ENCODE results near the gene HPCA.

HPCA gene

GRCh38 chr1:32886004-32886827 is at the start of gene HPCA:
Gene HPCA (plus strand): TSS chr1:32886491. CDS start chr1:32888899, 2,408 bp downstream.
- DNase-seq (ENCODE audit: low spot score) = no peak

DNA sequence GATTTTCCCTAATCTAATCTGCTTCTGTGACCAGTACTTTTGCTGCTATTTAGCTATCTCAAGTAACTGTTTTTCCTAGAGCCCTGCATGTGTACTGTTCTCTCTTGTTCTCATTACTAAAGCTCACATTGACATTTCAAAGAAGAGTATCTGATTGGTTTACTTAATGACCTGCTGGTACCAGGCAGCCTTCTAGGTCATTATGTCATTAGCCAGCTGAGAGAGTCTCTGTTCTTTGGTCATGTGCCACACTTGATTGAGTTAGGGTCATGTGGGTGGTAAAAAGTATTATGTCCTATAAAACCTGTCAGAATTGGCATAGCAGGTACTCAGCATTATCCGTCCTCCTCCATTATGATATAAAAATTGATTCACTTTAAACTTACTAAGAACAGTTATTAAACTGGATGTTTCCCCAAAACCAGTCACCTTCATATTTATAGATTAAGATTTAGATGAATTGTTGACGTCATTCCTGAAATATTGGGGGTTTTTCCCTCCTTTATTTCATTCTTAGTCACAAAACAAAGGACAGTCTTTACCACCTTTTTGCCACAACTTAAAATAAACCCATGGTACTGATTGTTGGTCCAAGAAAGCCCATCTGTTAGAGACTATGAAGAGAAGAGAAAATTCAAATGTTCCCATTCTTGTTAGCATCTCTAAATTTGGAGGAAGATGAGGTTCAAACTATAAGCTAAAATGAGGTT is 37.8 kb upstream of the HPCA start:
- no peak for DNase-seq (ENCODE audit: low spot score)

DNA sequence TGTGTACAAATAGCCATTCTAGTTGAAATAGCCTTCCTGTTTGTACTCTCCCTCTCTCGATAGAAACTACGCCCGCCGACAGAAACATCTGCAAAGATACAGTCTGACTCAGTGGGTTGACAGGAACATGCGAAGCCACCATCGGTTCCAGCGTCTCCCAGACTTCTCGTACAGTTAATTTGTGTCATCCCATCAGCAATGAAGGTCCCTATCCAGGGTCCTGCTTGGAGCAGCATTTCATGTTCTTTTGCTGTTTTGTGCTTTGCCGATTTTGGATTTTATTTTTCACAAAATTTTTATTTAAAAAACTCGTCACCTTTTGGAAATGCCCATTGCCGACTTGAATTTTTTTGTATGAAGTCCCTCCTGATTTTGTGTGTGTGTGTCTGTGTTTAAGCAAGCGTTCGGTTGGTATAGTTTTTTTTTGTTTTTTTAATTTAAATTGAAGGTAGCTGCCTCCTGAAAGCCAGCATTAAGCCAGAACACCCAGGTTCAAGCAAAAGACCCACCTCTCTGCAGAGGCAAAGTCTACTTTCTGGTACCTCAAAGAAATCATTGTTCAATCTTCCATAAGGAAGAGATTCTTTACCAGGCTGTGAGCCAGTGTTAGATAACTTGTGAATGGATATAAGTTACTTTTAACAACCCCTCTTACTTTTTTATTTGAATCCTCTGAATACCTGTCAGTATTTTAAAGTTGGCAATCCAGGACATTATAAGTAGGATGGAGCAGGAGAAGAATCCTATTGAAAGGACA is 30.3 kb upstream of the HPCA start:
- DNase-seq (ENCODE audit: low spot score) = no peak

- no peak for DNase-seq (ENCODE audit: low spot score)
These were observed 28.2 kb upstream of the HPCA start for GRCh38 chr1:32858136-32858535.

GRCh38 chr1:32858791-32859190 is 27.5 kb upstream of the HPCA start:
- no peak for DNase-seq (ENCODE audit: low spot score)

GRCh38 chr1:32859915-32860314 is 26.4 kb upstream of the HPCA start:
- DNase-seq (ENCODE audit: low spot score) = no peak

DNA sequence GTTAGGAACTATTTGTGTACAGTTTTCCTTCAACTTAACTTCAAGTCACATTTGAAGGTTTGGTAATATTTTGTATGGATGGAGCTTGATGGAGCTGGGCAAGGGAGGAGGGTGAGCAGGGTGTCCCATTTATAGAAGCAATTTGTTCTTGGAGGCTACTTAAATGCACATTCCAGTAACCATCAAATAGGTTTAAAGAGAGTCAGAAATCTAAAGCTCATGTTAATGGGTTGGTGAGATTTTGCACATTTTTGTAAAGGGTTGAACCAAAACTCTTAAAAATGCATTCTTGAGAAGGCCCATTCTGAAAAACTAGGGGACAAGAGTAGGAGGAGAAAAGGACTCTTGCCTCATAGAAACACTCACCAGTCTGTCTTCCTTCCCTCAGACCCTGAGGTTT is 25.7 kb upstream of the HPCA start:
- no peak for DNase-seq (ENCODE audit: low spot score)

DNA sequence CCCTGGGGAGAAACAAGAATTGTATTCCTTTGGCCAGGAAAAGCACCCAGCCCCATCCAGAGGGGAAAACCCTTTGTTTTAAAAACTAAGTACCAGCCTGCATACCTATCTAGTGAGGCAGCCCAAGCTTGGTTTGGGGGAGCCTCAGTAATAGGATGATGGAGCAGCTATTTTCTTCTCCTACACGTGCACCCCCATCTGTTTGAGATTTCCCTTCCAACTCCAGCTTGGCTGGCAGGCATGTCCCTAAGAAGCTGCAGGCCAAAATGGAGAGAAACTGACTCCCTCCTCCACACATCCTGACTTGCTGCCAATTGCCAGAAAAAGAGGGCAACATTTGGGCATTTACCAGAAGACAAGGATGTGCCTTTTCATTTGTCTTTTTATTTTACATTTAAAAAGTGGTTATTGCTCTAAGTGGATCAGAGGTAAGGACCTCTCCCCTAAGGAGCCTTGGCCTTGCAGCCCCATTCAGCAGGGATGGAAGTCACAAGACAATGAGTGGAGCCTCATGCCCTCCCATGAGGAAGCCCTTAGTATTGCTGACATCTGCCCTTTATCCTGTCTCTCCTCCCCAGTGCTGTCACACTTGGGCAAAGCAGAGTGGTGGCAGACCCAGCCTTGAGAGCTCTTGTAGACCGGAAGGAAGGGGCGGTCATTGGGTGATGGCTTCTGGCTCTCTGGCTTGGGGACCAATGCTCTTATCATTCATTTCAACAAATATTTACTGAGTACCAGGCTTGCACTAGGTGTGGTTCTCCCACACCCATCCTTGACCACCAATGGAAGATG is 24.2 kb upstream of the HPCA start:
- DNase-seq (ENCODE audit: low spot score) = no peak

GRCh38 chr1:32863218-32863880 is 22.9 kb upstream of the HPCA start:
- no peak for DNase-seq (ENCODE audit: low spot score)

DNA sequence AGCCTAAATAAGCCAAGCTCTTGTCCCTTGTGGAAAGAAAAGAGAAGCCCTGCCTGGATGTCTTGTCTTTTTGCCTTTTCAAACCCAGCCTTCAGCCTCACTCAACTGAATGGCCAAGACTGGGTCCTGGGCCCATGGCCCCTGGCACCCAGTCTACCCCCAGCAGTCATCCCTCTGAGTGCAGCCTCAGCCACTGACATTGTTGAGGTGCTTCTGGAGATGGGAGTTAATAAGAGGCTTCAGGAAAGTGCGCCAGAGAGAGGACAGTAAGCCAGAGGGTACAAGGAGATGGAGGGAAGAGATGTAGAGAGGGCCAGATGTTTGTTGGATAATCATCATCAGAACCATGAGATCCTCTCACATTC is 22.4 kb upstream of the HPCA start:
- DNase-seq (ENCODE audit: low spot score) = no peak

DNA sequence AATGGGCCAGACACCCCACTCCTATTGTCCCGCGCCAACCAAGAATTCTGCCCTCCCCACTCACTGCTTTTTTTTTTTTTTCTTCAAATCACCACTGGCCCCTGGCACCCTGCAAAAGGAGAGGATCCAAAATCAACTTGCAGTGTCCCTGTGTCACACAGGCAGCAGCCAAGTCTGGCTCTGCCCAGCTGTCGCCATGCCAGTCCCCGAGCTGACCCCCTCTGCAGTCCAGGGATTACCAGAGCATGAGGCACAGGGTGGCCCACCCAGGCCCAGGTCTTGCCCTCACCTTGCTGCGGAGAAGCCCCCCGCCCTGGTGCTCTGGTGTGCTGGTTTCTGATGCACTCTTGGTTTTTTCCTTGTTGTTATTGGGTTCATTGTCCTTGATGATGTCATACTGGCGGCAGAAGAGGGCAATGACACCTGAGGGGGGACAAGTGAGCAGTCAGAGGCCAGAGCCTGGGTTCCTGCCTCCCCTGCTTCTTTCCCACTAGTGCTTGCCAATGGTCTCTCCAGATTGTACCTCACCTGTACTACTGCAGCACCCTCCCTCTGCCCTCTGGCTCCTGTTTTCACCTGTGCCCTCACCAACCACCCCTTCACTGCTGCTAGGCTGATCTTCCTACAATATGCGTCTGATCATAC is 21.8 kb upstream of the HPCA start:
- no peak for DNase-seq (ENCODE audit: low spot score)

DNA sequence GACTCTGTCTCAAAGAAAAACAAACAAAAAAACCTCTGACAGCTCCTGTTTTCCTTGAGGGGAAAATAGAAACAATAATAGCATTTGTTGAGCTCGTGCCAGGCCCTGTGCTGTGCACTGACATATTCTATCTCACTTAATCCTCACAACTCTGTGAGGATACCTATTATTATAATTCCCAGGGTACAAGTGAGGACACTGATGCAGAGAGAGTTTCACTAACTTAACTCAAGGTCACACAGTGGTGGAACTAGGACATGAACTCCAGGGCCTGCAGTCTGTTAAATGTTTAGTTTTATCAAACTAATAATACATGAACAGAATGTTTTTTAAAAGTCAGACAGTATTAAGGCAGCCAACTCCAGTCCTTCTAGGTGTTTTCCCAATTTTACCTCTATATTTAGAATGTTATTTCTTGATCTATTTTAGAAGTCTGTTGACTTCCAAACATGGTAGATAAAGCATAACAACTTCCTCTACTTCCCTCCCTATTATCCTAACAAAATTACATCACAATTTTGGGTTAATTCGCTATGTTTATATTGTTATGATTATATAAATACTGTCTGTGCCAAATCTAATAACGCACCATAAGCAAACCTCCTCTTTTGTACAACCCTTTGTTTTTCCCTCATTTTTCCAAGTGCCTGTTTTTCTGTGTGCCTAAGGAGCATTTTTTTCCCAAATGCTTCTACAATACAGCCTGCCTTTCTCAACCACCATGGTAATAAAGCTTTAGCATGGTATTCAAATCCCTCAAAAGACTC is 20.5 kb upstream of the HPCA start:
- DNase-seq (ENCODE audit: low spot score) = no peak

- DNase-seq (ENCODE audit: low spot score) = no peak
These were observed 19.1 kb upstream of the HPCA start for GRCh38 chr1:32867151-32867550.

DNA sequence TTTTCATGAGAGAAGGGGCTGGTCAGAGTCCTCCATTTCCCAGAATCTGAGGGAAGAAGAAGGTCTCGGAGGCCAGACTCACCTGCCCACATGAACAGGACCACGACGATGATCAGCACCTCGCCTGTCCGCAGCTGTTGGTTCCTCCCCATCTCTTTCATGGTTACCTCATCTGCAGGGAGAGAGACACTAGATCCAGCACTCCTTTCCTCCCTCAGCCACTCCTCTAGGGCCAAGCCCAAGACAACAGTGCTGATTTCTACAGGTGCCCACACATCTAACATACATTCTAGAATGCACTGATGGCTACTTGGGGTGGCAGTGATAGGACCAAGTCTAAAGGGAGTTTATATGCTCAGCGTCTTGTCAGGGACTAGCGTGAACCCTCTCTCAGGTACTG is 18.6 kb upstream of the HPCA start:
- no peak for DNase-seq (ENCODE audit: low spot score)

DNA sequence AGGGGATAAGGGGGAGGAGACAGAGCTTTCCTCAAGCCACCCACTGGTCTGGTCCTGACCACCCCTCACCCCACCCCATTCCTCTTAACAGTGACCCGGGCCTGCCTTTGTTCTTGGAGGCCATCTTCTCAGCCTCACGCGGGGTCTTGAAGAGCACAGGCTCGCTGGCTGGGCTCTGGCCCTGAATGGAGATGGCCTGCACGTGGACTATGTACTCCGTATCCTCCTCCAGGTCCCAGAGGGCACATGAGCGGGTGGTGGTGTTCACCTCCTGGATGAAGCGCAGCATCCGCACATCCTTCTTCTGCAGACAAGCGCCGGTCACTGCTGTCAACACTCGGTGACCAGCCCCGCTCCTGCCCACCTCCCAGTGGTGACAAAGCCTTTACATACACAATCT is 18.2 kb upstream of the HPCA start:
- no peak for DNase-seq (ENCODE audit: low spot score)

GRCh38 chr1:32868806-32869455 is 17.4 kb upstream of the HPCA start:
- no peak for DNase-seq (ENCODE audit: low spot score)

- no peak for DNase-seq (ENCODE audit: low spot score)
These were observed 16.2 kb upstream of the HPCA start for GRCh38 chr1:32869923-32870614.

DNA sequence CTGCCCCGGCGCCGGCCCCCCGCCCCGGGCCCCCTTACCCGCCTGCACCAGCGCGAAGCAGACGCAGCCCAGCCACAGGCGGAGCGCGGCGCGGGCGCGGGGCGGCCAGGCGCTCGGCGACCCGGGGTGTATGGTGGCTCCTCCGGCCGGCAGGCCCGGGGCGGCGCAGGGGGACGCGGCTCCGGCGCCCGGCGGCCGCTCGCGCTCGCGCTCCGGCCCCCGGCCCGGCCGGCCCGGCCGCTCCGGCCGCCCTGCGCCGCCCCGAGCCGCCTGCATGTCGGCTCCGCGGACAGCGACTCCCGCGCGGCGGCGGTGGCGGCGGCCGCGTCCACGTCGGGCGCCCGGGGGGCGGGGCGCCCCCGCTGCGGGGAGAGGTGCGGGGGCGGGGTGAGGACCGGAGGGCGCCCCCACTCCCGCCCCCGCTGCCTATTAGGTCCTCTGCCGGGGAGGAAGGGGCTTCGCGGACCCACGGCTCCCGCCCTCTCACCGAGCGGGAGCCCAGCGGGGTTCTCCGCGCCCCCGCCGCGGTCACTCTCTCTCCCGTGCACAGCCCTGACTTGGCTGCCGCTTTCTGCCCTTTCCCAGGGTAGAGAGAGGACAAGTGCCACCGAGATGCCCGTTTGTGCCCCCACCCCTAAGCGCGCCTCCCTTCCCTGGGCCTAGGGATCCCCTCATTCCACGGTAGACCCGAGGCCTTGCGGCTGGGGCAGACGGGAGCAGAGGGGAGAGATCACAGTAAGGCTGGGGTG is 15.5 kb upstream of the HPCA start, which contains the start of gene FNDC5:
Gene FNDC5, minus strand, starts transcription at position 298 of the 749 bp plus-strand sequence.
- DNase-seq (ENCODE audit: low spot score) = no peak

All from CD4-positive, alpha-beta T cell treated with Interleukin-6 at 100 ng/mL for 8 hours (primary cell).